ENCODE data around the gene RIMKLA.

DNA sequence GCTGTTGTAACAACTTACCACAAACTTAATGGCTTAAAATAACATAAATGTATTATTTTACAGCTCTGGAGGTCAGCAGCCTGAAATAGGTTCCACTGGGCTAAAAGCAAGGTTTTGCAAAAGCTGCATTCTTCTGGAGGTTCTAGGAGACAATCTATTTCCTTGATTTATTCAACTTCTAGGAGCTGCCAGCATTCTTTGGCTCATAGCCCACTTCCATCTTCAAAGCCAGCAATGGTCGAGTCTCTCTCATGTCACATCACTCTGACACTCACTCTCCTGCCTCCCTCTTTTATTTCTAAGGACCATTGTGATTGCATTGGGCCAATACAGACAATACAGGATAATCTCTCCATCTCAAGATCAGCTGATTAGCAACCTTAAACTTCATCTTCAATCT lies 30.5 kb upstream of the RIMKLA start:
- no peak for TF ChIP-seq POLR2A (IDR thresholded peaks at IDR 0.05)
- TF ChIP-seq, protein P1, sequence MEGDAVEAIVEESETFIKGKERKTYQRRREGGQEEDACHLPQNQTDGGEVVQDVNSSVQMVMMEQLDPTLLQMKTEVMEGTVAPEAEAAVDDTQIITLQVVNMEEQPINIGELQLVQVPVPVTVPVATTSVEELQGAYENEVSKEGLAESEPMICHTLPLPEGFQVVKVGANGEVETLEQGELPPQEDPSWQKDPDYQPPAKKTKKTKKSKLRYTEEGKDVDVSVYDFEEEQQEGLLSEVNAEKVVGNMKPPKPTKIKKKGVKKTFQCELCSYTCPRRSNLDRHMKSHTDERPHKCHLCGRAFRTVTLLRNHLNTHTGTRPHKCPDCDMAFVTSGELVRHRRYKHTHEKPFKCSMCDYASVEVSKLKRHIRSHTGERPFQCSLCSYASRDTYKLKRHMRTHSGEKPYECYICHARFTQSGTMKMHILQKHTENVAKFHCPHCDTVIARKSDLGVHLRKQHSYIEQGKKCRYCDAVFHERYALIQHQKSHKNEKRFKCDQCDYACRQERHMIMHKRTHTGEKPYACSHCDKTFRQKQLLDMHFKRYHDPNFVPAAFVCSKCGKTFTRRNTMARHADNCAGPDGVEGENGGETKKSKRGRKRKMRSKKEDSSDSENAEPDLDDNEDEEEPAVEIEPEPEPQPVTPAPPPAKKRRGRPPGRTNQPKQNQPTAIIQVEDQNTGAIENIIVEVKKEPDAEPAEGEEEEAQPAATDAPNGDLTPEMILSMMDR (IDR thresholded peaks at IDR 0.05): no peak
- TF ChIP-seq EP300 (IDR thresholded peaks at IDR 0.05): no peak
- no peak for TF ChIP-seq POLR2AphosphoS5 (IDR thresholded peaks at IDR 0.05)

Measured in gastroesophageal sphincter (tissue), 3 donors.